HepG2 (cell line): ENCODE measurements around the gene CCDC83. TPM values are rescaled to one million over a fixed set of nuclear protein-coding genes. Genes with fewer than 3 reads are reported as not detected.

ENCODE experiments used
- ATAC-seq: fragments of 200-7000 bp; cut with Tn5 transposase; 3 replicates; pipeline ENCODE4 v1.9.1; 2020; ENCODE audit warnings: mild to moderate bottlenecking, moderate library complexity
- BruUV-seq: library from RNA; stranded (reverse); fragments of 400-500 nt; replicated peaks from 2 replicates; lab custom pipeline; 2021; lab: Mats Ljungman, UMichigan
- CTCF ChIA-PET: fragments of 300-600 bp; formaldehyde crosslinking; extraction: SDS; loops from one replicate; lab custom pipeline; 2021; ENCODE audit warnings: low total read pairs, inconsistent platforms, low intra/inter-chr PET ratio; lab: Yijun Ruan, JAX
- POLR2A ChIA-PET: fragments of 350-600 bp; sonication (Branson Sonifier 250); formaldehyde crosslinking; loops from one replicate; lab custom pipeline; 2020; ENCODE audit warnings: antibody characterized with exemption, inconsistent platforms; lab: Yijun Ruan, JAX
- DNase-seq: peaks from one replicate; pipeline ENCODE4 v3.0.0-alpha.2; 2015; ENCODE audit warnings: low spot score
- FAIRE-seq: peaks from 3 replicates; lab custom pipeline; 2011; peaks lifted over from hg19 to GRCh38; lab: Jason Lieb, UNC
- H2AFZ ChIP-seq: one replicate; pipeline ENCODE4 v1.6.1; 2011; ENCODE audit warnings: low read length, inconsistent platforms
- H3K27ac ChIP-seq: fragments of 300-600 bp; 3 replicates; pipeline ENCODE4 v1.8.0; 2011; ENCODE audit warnings: mixed run types, mild to moderate bottlenecking, mixed read lengths, low read length, inconsistent platforms; ENCODE audit not compliant: insufficient read depth; ENCODE audit errors: extremely low read length
- H3K27me3 ChIP-seq, 2 experiments: fragments of 200-600 bp in 1 of 2; 2 replicates in 1 of 2; 3 replicates in 1 of 2; pipeline versions ENCODE4 v1.6.0 to v1.8.0; 2011; ENCODE audit warnings: low read length in 2 of 2, mild to moderate bottlenecking in 2 of 2, moderate library complexity in 2 of 2, inconsistent platforms in 1 of 2; ENCODE audit not compliant: insufficient read depth in 2 of 2, control insufficient read depth in 1 of 2
- H3K36me3 ChIP-seq, 2 experiments: fragments of 200-600 bp in 1 of 2; replicated peaks in 1 of 2; 2 replicates in 1 of 2; 3 replicates in 1 of 2; pipeline versions ENCODE4 v1.5.1 to v1.8.0; 2011; ENCODE audit warnings: low read length in 2 of 2, inconsistent platforms in 1 of 2; ENCODE audit not compliant: insufficient read depth in 2 of 2, control insufficient read depth in 1 of 2
- H3K4me1 ChIP-seq: 2 replicates; pipeline ENCODE4 v1.5.1; 2012; ENCODE audit warnings: low read length, inconsistent platforms; ENCODE audit not compliant: insufficient read depth
- H3K4me2 ChIP-seq: 2 replicates; pipeline ENCODE4 v1.6.0; 2011; ENCODE audit warnings: low read depth, low read length, inconsistent platforms
- H3K4me3 ChIP-seq, 3 experiments: fragments of 200-600 bp in 1 of 3; sonication (generic), shearing (Covaris generic) in 1 of 3; replicated peaks in 1 of 3; 2 replicates each; pipeline ENCODE4 v1.5.1; 2011 to 2016; ENCODE audit warnings: low read length in 3 of 3, inconsistent platforms in 2 of 3, low read depth in 2 of 3, mild to moderate bottlenecking in 2 of 3, control low read depth in 1 of 3, mixed read lengths in 1 of 3; ENCODE audit not compliant: insufficient read depth in 1 of 3
- H3K79me2 ChIP-seq: one replicate; pipeline ENCODE4 v1.6.1; 2011; ENCODE audit warnings: low read length, inconsistent platforms; ENCODE audit not compliant: insufficient read depth
- H3K9ac ChIP-seq: 2 replicates; pipeline ENCODE4 v1.6.0; 2011; ENCODE audit warnings: mild to moderate bottlenecking, low read depth, low read length, inconsistent platforms; ENCODE audit not compliant: insufficient read depth
- H3K9me3 ChIP-seq: 2 replicates; pipeline ENCODE4 v1.5.1; 2012; ENCODE audit warnings: mild to moderate bottlenecking, low read length
- H4K20me1 ChIP-seq: 2 replicates; pipeline ENCODE4 v1.6.0; 2011; ENCODE audit warnings: inconsistent platforms, mild to moderate bottlenecking, low read length, moderate library complexity; ENCODE audit not compliant: insufficient read depth
- FOXO4 ChIP-seq: sonication (generic); formaldehyde crosslinking; conservative IDR thresholded peaks from 2 replicates; pipeline ENCODE4 v1.8.1; 2023; ENCODE audit warnings: missing genetic modification reagents
- KDM1A ChIP-seq: IDR thresholded peaks from 2 replicates; pipeline ENCODE4 v1.6.1; 2016; ENCODE audit warnings: missing compliant biosample characterization
- POLR2AphosphoS2 ChIP-seq: IDR thresholded peaks from 2 replicates; pipeline ENCODE4 v1.6.1; 2011; ENCODE audit warnings: low read depth, low read length, improper control_type of control experiment
- RBM22 ChIP-seq: fragments of 200-400 bp; formaldehyde crosslinking; optimal IDR thresholded peaks from 2 replicates; pipeline ENCODE3; 2017; ENCODE audit warnings: mild to moderate bottlenecking, low read length, moderate library complexity
- SSRP1 ChIP-seq: IDR thresholded peaks from 2 replicates; pipeline ENCODE4 v1.6.1; 2016; ENCODE audit warnings: control low read depth
- TRAFD1 ChIP-seq: sonication (generic); formaldehyde crosslinking; IDR thresholded peaks from 2 replicates; pipeline ENCODE4 v1.5.1; 2020; ENCODE audit warnings: missing genetic modification reagents, mild to moderate bottlenecking, borderline replicate concordance
- WGBS: methylation state at CpG from one replicate; pipeline ENCODE4 v1.1.6; 2017; ENCODE audit warnings: low lambda C conversion rate; 5-methylcytosine and 5-hydroxymethylcytosine counted together
- in situ Hi-C: cut with HindIII; loops from 2 replicates; pipeline ENCODE4 v1.10.0; 2017; ENCODE audit warnings: low pct_unique_long_range_greater_than_20kb; ENCODE audit not compliant: extremely low pct_ligation_motif_present
- intact Hi-C: fragments of 100-400 bp; cut with micrococcal nuclease; formaldehyde crosslinking; loops from one replicate; pipeline ENCODE4 v1.10.0; 2022; ENCODE audit not compliant: unreplicated experiment
- polyA plus RNA-seq, 8 experiments: library from polyadenylated mRNA; depleted of rRNA in 3 of 8; stranded (reverse) in 7 of 8; unstranded in 1 of 8; fragments of >200 nt; fragmentation: Illumina TruSeq in 4 of 8; extraction: Trizol in 4 of 8; gene quantifications; 2 replicates each; pipeline versions ENCODE4 v1.2.1 to v1.2.3, GENCODE V29; 2011 to 2016; ENCODE audit warnings: low read depth in 4 of 8, missing spikeins in 1 of 8, mixed read lengths in 1 of 8; ENCODE audit not compliant: insufficient read depth in 1 of 8
- total RNA-seq, 5 experiments: library from RNA; depleted of rRNA; stranded (reverse); fragments of >200 nt; fragmentation: Illumina TruSeq; extraction: Trizol; gene quantifications; 2 replicates each; pipeline ENCODE4 v1.2.3, GENCODE V29; 2016; ENCODE audit warnings: low read depth in 1 of 5

The CCDC83 gene
- total and polyA plus RNA-seq, 2 of the 13 experiments (the other 11 are each of a cell fraction or from before 2014, with no cell fraction given): not detected

GRCh38 chr11:85951049-85951405 lies 95.8 kb downstream of the CCDC83 start:
- in situ Hi-C loops (no loop called here), intact Hi-C loops (no loop called here)
- no peaks in the 10 kb centered on the region for H3K27me3 ChIP-seq
- H2AFZ ChIP-seq: no peak overlapping the region
- H3K4me1 ChIP-seq: peaks cover 55% of the 10 kb centered on the region
- CTCF ChIA-PET: no interaction called here
- WGBS: 96% methylated on average over 4 of the region's 4 CpGs
- POLR2A ChIA-PET: no interaction called here
- FAIRE-seq (no peak), DNase-seq (no peak)
- BruUV-seq: no TSS peak
- H3K79me2 ChIP-seq: no peaks in the 10 kb centered on the region
- no peak overlapping the region for H3K9ac ChIP-seq
- no peak overlapping the region for H3K4me3 ChIP-seq
- TF ChIP-seq FOXO4 (CRISPR knock-in tag): 0 out of 2 replicates have a peak, but pooled peaks have one; percentile 3
- TF ChIP-seq SSRP1: 0 out of 2 replicates have a peak, but pooled peaks have one; percentile 36
- no peak for TF ChIP-seq RBM22
- TF ChIP-seq, all 625 proteins: peak for 2
- Histone ChIP-seq H3K27ac (no peak overlapping the region), H3K36me3 (peaks cover 0 to 2% of the 10 kb centered on the region in 2 experiments; a peak in 1 of 5 replicates), H3K4me2 (no peak overlapping the region), H4K20me1 (no peaks in the 10 kb centered on the region), H3K9me3 (no peaks in the 10 kb centered on the region)
- ATAC-seq: peak; percentile 31

- FAIRE-seq (no peak), ATAC-seq (no peak), DNase-seq (no peak)
- Histone ChIP-seq H3K4me1 (peaks cover 49% of the 10 kb centered on the region), H3K9me3 (no peaks in the 10 kb centered on the region), H3K36me3 (peaks cover 0 to 7% of the 10 kb centered on the region in 2 experiments; a peak in 3 of 5 replicates), H3K27me3 (no peaks in the 10 kb centered on the region), H3K4me3 (no peak overlapping the region), H4K20me1 (no peaks in the 10 kb centered on the region), H3K4me2 (no peak overlapping the region), H3K27ac (no peak overlapping the region), H2AFZ (no peak overlapping the region), H3K9ac (no peak overlapping the region), H3K79me2 (no peaks in the 10 kb centered on the region)
- ChIA-PET CTCF (no interaction called here), POLR2A (no interaction called here)
- intact Hi-C loops: no loop called here
- no peak for TF ChIP-seq KDM1A (CRISPR knock-in tag)
- TF ChIP-seq POLR2AphosphoS2: 0 out of 2 replicates have a peak, but pooled peaks have one; percentile 24
- TF ChIP-seq TRAFD1 (CRISPR knock-in tag): no peak
- TF ChIP-seq SSRP1: 0 out of 2 replicates have a peak, but pooled peaks have one; percentile 34
- 99% methylated on average over 3 of the region's 3 CpGs for WGBS
- no TSS peak for BruUV-seq
- in situ Hi-C loops: no loop called here
Measured at GRCh38 chr11:85951428-85952107, 96.4 kb downstream of the CCDC83 start.
